Body of pancreas (tissue), 4 donors: ENCODE data around the gene PRKAG2.

Experiments used
- POLR2A ChIP-seq, 3 donors: fragments of 450-650 bp; IDR thresholded peaks; one replicate each; pipeline ENCODE4 v1.6.1; 2016; ENCODE audit warnings: antibody characterized with exemption in 3 of 3, mild to moderate bottlenecking in 2 of 3
- TF ChIP-seq, protein P1 (sequence below), 7 experiments: fragments of 450-650 bp in 4 of 7; fragments of 200-600 bp in 3 of 7; sonication (generic) in 3 of 7; IDR thresholded peaks; one replicate each; pipeline ENCODE4 v1.5.1; 2016 to 2019; ENCODE audit warnings: antibody characterized with exemption in 7 of 7

DNA sequence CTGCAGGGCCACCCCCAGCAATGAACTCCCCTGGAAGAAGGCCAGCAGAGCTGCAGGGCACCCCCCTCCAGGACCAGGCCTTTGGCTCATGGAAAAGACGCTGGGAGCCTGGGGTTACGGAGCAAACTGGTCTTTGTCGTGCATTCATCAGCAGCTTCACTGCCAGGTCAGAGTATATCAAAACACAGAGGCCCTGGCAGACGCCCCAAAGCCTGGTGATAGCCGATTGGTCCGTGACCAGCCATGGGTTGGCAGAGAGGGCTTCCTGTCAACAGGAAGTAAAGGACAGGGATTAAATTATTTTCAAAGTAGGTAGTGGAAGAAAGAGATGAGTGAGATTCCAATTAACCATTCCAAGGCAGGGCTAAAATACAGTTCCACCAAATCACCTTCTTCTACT, 9.0 kb downstream of the PRKAG2 start:
- TF ChIP-seq, protein P1, sequence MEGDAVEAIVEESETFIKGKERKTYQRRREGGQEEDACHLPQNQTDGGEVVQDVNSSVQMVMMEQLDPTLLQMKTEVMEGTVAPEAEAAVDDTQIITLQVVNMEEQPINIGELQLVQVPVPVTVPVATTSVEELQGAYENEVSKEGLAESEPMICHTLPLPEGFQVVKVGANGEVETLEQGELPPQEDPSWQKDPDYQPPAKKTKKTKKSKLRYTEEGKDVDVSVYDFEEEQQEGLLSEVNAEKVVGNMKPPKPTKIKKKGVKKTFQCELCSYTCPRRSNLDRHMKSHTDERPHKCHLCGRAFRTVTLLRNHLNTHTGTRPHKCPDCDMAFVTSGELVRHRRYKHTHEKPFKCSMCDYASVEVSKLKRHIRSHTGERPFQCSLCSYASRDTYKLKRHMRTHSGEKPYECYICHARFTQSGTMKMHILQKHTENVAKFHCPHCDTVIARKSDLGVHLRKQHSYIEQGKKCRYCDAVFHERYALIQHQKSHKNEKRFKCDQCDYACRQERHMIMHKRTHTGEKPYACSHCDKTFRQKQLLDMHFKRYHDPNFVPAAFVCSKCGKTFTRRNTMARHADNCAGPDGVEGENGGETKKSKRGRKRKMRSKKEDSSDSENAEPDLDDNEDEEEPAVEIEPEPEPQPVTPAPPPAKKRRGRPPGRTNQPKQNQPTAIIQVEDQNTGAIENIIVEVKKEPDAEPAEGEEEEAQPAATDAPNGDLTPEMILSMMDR (IDR thresholded peaks at IDR 0.05): no peak
- TF ChIP-seq POLR2A (IDR thresholded peaks at IDR 0.05): no peak
